H1 (cell line): ENCODE data around the gene CUBN.

Source experiments
- ATF3 ChIP-seq: IDR thresholded peaks from 2 replicates; pipeline ENCODE4 v1.6.1; 2011; ENCODE audit warnings: low read depth, mild to moderate bottlenecking, low read length; ENCODE audit not compliant: insufficient read depth
- BACH1 ChIP-seq: IDR thresholded peaks from 2 replicates; pipeline ENCODE4 v1.6.1; 2012; ENCODE audit warnings: low read length, improper control_type of control experiment
- EP300 ChIP-seq, 2 experiments: IDR thresholded peaks; 1 replicate in 1 of 2; 2 replicates in 1 of 2; pipeline ENCODE4 v1.6.1; 2011 to 2012; ENCODE audit warnings: low read depth in 2 of 2, low read length in 2 of 2, mild to moderate bottlenecking in 2 of 2, borderline replicate concordance in 1 of 2, inconsistent platforms in 1 of 2, moderate library complexity in 1 of 2
- EZH2 ChIP-seq: fragments of 200-600 bp; sonication (generic); IDR thresholded peaks from 2 replicates; pipeline ENCODE4 v1.7.1; 2012; ENCODE audit warnings: low read depth, mild to moderate bottlenecking, moderate library complexity, low read length, inconsistent platforms; ENCODE audit not compliant: severe bottlenecking
- HDAC6 ChIP-seq: IDR thresholded peaks from one replicate; pipeline ENCODE4 v1.7.1; 2012; ENCODE audit warnings: low read depth, mild to moderate bottlenecking, inconsistent platforms, low read length, moderate library complexity
- PHF8 ChIP-seq: fragments of 200-600 bp; sonication (generic); conservative IDR thresholded peaks from 2 replicates; pipeline ENCODE4 v1.7.1; 2012; ENCODE audit warnings: low read depth, mild to moderate bottlenecking, inconsistent platforms, low read length, moderate library complexity
- RFX5 ChIP-seq: IDR thresholded peaks from 2 replicates; pipeline ENCODE4 v1.6.1; 2011; ENCODE audit warnings: low read depth, low read length, improper control_type of control experiment, borderline replicate concordance
- SP1 ChIP-seq: IDR thresholded peaks from 2 replicates; pipeline ENCODE4 v1.6.1; 2011; ENCODE audit warnings: low read depth, low read length
- TF ChIP-seq, protein P1 (sequence below), 3 experiments: IDR thresholded peaks; 1 replicate in 2 of 3; 2 replicates in 1 of 3; pipeline versions ENCODE4 v1.5.1 to v1.6.1; 2011; ENCODE audit warnings: low read length in 3 of 3, mild to moderate bottlenecking in 3 of 3, inconsistent platforms in 2 of 3, low read depth in 1 of 3, moderate library complexity in 1 of 3; ENCODE audit not compliant: insufficient read depth in 1 of 3; ENCODE audit errors: control extremely low read depth in 1 of 3

GRCh38 chr10:17176091-17176490 is 46.5 kb upstream of the CUBN start:
- no peak for TF ChIP-seq EP300 (IDR thresholded peaks at IDR 0.05; ENCODE audit: borderline replicate concordance in 1 of 2, low read depth in 2 of 2, low read length in 2 of 2)
- no peak for TF ChIP-seq SP1
- TF ChIP-seq EZH2, result no peak
- TF ChIP-seq BACH1, result no peak
- no peak for TF ChIP-seq PHF8
- no peak for TF ChIP-seq HDAC6
- TF ChIP-seq RFX5, result no peak
- TF ChIP-seq, protein P1, sequence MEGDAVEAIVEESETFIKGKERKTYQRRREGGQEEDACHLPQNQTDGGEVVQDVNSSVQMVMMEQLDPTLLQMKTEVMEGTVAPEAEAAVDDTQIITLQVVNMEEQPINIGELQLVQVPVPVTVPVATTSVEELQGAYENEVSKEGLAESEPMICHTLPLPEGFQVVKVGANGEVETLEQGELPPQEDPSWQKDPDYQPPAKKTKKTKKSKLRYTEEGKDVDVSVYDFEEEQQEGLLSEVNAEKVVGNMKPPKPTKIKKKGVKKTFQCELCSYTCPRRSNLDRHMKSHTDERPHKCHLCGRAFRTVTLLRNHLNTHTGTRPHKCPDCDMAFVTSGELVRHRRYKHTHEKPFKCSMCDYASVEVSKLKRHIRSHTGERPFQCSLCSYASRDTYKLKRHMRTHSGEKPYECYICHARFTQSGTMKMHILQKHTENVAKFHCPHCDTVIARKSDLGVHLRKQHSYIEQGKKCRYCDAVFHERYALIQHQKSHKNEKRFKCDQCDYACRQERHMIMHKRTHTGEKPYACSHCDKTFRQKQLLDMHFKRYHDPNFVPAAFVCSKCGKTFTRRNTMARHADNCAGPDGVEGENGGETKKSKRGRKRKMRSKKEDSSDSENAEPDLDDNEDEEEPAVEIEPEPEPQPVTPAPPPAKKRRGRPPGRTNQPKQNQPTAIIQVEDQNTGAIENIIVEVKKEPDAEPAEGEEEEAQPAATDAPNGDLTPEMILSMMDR (IDR thresholded peaks at IDR 0.05; ENCODE audit: control extremely low read depth in 1 of 3, insufficient read depth in 1 of 3, low read depth in 1 of 3, low read length in 3 of 3), result no peak
- TF ChIP-seq ATF3, result no peak
